AG20443 (cell line): Measurements from ENCODE around the gene MYO1B.

Experiments used
- DNase-seq: peaks from one replicate; pipeline ENCODE4 v3.0.0; 2012; ENCODE audit warnings: low spot score, mixed read lengths

The MYO1B gene

DNA sequence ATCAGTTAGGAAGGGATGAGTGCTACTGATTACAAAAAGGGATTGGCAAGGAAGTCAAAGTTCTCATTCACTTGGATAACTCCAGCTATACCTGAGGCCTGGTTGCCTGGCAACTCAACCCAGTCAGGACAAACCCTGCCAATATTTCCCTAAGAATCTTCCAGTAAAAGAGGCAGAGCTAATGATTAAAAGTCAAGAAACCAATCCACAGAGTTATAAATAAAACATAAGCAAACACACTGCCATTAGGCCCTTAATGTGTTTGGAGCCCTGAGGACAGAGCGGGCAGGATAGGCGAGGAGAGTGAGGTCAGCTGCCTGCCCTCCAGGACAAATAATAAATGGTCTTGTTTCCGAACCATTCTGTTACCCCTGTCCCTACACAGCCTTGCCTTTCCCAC, 217.2 kb downstream of the MYO1B start:
- no peak for DNase-seq

- no peak for DNase-seq
Observed at GRCh38 chr2:191463790-191464189, 218.6 kb downstream of the MYO1B start.

DNA sequence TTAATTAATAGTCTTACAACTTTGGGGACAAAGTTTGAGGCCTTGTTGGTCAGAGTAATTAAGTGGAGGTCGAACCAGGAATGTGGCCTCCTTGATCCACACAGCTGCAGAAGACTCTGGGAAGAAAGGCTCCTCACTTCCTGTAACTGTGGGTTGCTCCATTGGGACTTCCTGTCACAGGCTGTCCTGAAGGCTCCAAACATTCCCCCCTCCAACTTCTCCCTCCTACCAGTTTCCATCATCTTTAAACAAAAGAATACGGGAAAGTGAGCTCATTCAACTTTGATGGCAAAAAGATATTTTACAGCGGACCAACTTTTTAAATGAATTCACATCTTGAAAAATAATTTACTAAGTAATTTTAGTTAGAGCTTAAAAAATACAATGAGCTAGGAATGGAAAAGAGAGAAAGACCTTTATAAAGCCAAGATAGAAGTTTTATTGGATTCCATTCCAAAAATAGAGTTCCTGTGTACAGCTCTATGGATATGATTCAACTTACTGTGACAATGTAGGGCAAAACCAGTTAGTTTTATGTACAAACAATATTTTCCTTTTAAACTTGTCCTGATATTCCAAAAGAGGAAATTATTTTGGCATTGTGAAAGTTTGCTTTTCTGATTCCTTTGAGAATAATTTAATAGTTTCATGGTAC, 220.7 kb downstream of the MYO1B start:
- peak; percentile 20 for DNase-seq

DNA sequence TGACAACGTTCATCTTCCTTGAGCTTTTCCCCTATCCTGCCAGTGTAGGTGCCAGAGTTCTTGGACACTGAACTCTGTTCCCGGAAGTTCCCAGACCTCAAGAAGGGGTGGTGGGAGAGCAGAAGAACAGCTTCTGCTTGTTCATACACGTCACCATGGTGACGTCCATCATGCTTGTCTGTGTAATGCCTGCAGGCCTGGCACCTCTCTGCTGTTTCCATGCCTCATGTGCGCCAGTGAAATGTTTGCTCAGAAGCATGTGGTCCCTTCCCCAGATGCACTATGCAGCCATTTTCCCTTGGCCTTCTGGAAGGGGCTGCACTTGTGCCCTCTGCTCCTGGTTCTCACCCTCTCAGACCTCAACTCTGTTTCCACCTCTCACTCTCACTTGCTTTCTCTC, 221.9 kb downstream of the MYO1B start:
- no peak for DNase-seq

- DNase-seq: no peak
Observed at GRCh38 chr2:191470306-191470705, 225.1 kb downstream of the MYO1B start.

DNA sequence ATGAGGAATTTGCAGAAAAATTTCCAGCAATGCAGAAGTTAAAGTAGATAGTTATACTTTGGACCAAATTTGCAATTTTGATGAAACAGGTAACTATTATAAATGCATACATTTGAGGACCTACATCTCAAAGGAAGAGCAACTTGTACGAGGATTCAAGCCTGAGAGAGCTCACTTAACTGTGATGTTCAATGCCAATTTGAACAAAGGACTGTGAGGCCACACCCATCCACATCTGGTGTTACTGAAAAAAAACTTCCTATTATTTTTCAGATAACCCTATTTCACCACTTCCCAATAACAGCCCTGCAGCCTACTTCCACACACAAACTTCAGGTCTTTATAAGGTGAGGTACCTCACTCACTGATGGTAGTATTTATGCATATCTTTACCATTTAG, 229.3 kb downstream of the MYO1B start:
- DNase-seq: peak; percentile 40
